GM23338 (cell line): Measurements from ENCODE around the gene TMEM11. TPM values are rescaled to one million over a fixed set of nuclear protein-coding genes. Genes with fewer than 3 reads are reported as not detected.
"Not testable (repeated sequence)": the region's sequence is repeated elsewhere in the genome, so short reads cannot be mapped to it uniquely, and the experiment has no call there.

Source experiments
- ATAC-seq: fragments of 200-7000 bp; cut with Tn5 transposase; 3 replicates; pipeline ENCODE4 v1.9.1; 2020
- DNase-seq: peaks from one replicate; pipeline ENCODE4 v3.0.0-alpha.2; 2015; ENCODE audit warnings: low spot score
- H2AFZ ChIP-seq: fragments of 200-600 bp; sonication (generic); 2 replicates; pipeline ENCODE4 v1.8.0; 2016; ENCODE audit warnings: antibody characterized with exemption, mild to moderate bottlenecking, moderate library complexity
- H3F3A ChIP-seq: fragments of 200-600 bp; sonication (generic); replicated peaks from 2 replicates; pipeline ENCODE4 v1.8.0; 2017; ENCODE audit warnings: antibody characterized with exemption, mixed run types, low read depth
- H3K27ac ChIP-seq: fragments of 200-600 bp; sonication (generic); 2 replicates; pipeline ENCODE4 v1.6.1; 2016; ENCODE audit warnings: low read depth
- H3K27me3 ChIP-seq: fragments of 200-600 bp; sonication (generic); 2 replicates; pipeline ENCODE4 v1.8.0; 2016; ENCODE audit warnings: mild to moderate bottlenecking, mixed run types, moderate library complexity; ENCODE audit not compliant: insufficient read depth
- H3K36me3 ChIP-seq: fragments of 200-600 bp; sonication (generic); 2 replicates; pipeline ENCODE4 v1.8.0; 2016; ENCODE audit warnings: mild to moderate bottlenecking; ENCODE audit not compliant: insufficient read depth
- H3K4me1 ChIP-seq: fragments of 200-600 bp; sonication (generic); 2 replicates; pipeline ENCODE4 v1.8.0; 2016; ENCODE audit warnings: mild to moderate bottlenecking, moderate library complexity; ENCODE audit not compliant: insufficient read depth
- H3K4me2 ChIP-seq: fragments of 200-600 bp; sonication (generic); 2 replicates; pipeline ENCODE4 v1.7.1; 2017; ENCODE audit warnings: mixed run types
- H3K4me3 ChIP-seq: fragments of 200-600 bp; sonication (generic); 2 replicates; pipeline ENCODE4 v1.6.1; 2016; ENCODE audit warnings: mixed run types
- H3K79me2 ChIP-seq: fragments of 200-600 bp; sonication (generic); replicated peaks from 2 replicates; pipeline ENCODE4 v1.8.0; 2017; ENCODE audit warnings: mild to moderate bottlenecking; ENCODE audit not compliant: insufficient read depth
- H3K9me2 ChIP-seq: fragments of 200-600 bp; sonication (generic); 2 replicates; pipeline ENCODE4 v1.8.0; 2017; ENCODE audit not compliant: insufficient read depth
- H4K20me1 ChIP-seq: fragments of 200-600 bp; sonication (generic); replicated peaks from 2 replicates; pipeline ENCODE4 v1.8.0; 2017; ENCODE audit warnings: mild to moderate bottlenecking; ENCODE audit not compliant: insufficient read depth
- H3K27ac Mint-ChIP-seq: 2 replicates; pipeline ENCODE4 v1.8.0; 2020; ENCODE audit warnings: inconsistent platforms, mild to moderate bottlenecking, moderate library complexity, mixed read lengths
- H3K27me3 Mint-ChIP-seq: 3 replicates; pipeline ENCODE4 v1.8.0; 2022; ENCODE audit warnings: low read depth, mild to moderate bottlenecking, moderate library complexity, mixed read lengths, inconsistent platforms; ENCODE audit not compliant: insufficient read depth, poor library complexity
- H3K36me3 Mint-ChIP-seq: 3 replicates; pipeline ENCODE4 v1.8.0; 2021; ENCODE audit warnings: low read depth, mild to moderate bottlenecking, inconsistent platforms, moderate library complexity, mixed read lengths
- H3K4me1 Mint-ChIP-seq: 3 replicates; pipeline ENCODE4 v1.8.0; 2020; ENCODE audit warnings: mild to moderate bottlenecking, inconsistent platforms, mixed read lengths
- H3K4me3 Mint-ChIP-seq: 3 replicates; pipeline ENCODE4 v1.8.0; 2021; ENCODE audit warnings: moderate library complexity, mild to moderate bottlenecking, inconsistent platforms, mixed read lengths
- H3K9me3 Mint-ChIP-seq: 3 replicates; pipeline ENCODE4 v1.8.0; 2020; ENCODE audit warnings: moderate library complexity, mild to moderate bottlenecking, inconsistent platforms, mixed read lengths
- EZH2 ChIP-seq: fragments of 200-600 bp; sonication (generic); IDR thresholded peaks from one replicate; pipeline ENCODE4 v1.8.0; 2017; ENCODE audit warnings: antibody characterized with exemption, mild to moderate bottlenecking, low read depth; ENCODE audit not compliant: unreplicated experiment
- EZH2phosphoT487 ChIP-seq: fragments of 200-600 bp; sonication (generic); IDR thresholded peaks from one replicate; pipeline ENCODE4 v1.8.1; 2018; ENCODE audit warnings: antibody characterized with exemption; ENCODE audit not compliant: unreplicated experiment
- JUNB ChIP-seq: IDR thresholded peaks from one replicate; pipeline ENCODE4 v1.6.1; 2016; ENCODE audit warnings: antibody characterized with exemption; ENCODE audit not compliant: unreplicated experiment
- NANOG ChIP-seq: IDR thresholded peaks from 2 replicates; pipeline ENCODE4 v1.6.1; 2016; ENCODE audit warnings: antibody characterized with exemption, borderline replicate concordance
- POLR2AphosphoS5 ChIP-seq: IDR thresholded peaks from 2 replicates; pipeline ENCODE4 v1.6.1; 2016; ENCODE audit warnings: antibody characterized with exemption, low read depth
- STAT1 ChIP-seq: IDR thresholded peaks from one replicate; pipeline ENCODE4 v1.6.1; 2016; ENCODE audit warnings: antibody characterized with exemption; ENCODE audit not compliant: unreplicated experiment
- ZNF331 ChIP-seq: fragments of 250-450 bp; sonication (Bioruptor Pico); IDR thresholded peaks from 2 replicates; pipeline ENCODE4 v1.5.0; 2020; ENCODE audit warnings: low read depth, mild to moderate bottlenecking, moderate library complexity
- polyA plus RNA-seq: library from polyadenylated mRNA; unstranded; fragments of >200 nt; fragmentation: Nextera tagmentation; extraction: Ambion mirVana; gene quantifications from 2 replicates; pipeline ENCODE4 v1.2.1, GENCODE V29; 2016
- total RNA-seq: library from RNA; depleted of rRNA; stranded (reverse); fragments of >200 nt; shearing (Covaris generic); gene quantifications from 2 replicates; pipeline ENCODE4 v1.2.3, GENCODE V29; 2014
- TF ChIP-seq, protein P1 (sequence below): fragments of 250-450 bp; sonication (Bioruptor Pico); IDR thresholded peaks from 2 replicates; pipeline ENCODE4 v1.5.0; 2020; ENCODE audit warnings: mild to moderate bottlenecking, moderate library complexity
- TF ChIP-seq, protein P2 (sequence below), 2 experiments: fragments of 200-600 bp in 1 of 2; sonication (generic) in 1 of 2; conservative IDR thresholded peaks; 2 replicates each; pipeline versions ENCODE4 v1.5.1 to v1.6.1; 2016 to 2017; ENCODE audit warnings: antibody characterized with exemption in 2 of 2, low read depth in 2 of 2, mild to moderate bottlenecking in 2 of 2, moderate library complexity in 1 of 2

The TMEM11 gene
- total and polyA plus RNA-seq, 2 experiments from 2014 or later = 38.5 to 90.2 TPM

DNA sequence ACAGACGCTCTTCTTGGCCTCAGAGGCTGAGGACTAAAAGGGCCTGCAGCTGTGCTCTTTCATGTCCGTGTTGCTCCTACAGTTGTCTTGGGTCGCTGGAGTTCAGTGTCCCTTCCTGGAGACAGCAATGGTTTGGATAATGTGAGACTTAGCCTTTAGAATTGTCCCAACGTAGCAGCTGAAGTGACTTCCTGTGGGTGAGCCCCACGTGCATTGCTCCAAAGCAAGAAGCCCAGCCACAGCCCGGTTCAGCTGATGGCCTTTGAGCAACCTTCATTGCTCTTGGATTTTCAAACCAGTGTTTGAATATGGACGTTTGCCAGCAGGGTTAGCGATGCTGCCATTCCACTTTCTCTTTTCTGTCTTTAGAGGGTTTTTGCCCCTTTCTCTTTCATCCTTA is 19.7 kb downstream of the TMEM11 start (continued):
- TF ChIP-seq, protein P1, sequence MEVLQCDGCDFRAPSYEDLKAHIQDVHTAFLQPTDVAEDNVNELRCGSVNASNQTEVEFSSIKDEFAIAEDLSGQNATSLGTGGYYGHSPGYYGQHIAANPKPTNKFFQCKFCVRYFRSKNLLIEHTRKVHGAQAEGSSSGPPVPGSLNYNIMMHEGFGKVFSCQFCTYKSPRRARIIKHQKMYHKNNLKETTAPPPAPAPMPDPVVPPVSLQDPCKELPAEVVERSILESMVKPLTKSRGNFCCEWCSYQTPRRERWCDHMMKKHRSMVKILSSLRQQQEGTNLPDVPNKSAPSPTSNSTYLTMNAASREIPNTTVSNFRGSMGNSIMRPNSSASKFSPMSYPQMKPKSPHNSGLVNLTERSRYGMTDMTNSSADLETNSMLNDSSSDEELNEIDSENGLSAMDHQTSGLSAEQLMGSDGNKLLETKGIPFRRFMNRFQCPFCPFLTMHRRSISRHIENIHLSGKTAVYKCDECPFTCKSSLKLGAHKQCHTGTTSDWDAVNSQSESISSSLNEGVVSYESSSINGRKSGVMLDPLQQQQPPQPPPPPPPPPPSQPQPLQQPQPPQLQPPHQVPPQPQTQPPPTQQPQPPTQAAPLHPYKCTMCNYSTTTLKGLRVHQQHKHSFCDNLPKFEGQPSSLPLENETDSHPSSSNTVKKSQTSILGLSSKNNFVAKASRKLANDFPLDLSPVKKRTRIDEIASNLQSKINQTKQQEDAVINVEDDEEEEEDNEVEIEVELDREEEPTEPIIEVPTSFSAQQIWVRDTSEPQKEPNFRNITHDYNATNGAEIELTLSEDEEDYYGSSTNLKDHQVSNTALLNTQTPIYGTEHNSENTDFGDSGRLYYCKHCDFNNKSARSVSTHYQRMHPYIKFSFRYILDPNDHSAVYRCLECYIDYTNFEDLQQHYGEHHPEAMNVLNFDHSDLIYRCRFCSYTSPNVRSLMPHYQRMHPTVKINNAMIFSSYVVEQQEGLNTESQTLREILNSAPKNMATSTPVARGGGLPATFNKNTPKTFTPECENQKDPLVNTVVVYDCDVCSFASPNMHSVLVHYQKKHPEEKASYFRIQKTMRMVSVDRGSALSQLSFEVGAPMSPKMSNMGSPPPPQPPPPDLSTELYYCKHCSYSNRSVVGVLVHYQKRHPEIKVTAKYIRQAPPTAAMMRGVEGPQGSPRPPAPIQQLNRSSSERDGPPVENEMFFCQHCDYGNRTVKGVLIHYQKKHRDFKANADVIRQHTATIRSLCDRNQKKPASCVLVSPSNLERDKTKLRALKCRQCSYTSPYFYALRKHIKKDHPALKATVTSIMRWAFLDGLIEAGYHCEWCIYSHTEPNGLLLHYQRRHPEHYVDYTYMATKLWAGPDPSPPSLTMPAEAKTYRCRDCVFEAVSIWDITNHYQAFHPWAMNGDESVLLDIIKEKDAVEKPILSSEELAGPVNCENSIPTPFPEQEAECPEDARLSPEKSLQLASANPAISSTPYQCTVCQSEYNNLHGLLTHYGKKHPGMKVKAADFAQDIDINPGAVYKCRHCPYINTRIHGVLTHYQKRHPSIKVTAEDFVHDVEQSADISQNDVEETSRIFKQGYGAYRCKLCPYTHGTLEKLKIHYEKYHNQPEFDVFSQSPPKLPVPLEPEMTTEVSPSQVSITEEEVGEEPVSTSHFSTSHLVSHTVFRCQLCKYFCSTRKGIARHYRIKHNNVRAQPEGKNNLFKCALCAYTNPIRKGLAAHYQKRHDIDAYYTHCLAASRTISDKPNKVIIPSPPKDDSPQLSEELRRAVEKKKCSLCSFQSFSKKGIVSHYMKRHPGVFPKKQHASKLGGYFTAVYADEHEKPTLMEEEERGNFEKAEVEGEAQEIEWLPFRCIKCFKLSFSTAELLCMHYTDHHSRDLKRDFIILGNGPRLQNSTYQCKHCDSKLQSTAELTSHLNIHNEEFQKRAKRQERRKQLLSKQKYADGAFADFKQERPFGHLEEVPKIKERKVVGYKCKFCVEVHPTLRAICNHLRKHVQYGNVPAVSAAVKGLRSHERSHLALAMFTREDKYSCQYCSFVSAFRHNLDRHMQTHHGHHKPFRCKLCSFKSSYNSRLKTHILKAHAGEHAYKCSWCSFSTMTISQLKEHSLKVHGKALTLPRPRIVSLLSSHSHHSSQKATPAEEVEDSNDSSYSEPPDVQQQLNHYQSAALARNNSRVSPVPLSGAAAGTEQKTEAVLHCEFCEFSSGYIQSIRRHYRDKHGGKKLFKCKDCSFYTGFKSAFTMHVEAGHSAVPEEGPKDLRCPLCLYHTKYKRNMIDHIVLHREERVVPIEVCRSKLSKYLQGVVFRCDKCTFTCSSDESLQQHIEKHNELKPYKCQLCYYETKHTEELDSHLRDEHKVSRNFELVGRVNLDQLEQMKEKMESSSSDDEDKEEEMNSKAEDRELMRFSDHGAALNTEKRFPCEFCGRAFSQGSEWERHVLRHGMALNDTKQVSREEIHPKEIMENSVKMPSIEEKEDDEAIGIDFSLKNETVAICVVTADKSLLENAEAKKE = no peak
- TF ChIP-seq JUNB (no peak), ZNF331 (CRISPR knock-in tag) (no peak), STAT1 (no peak), POLR2AphosphoS5 (no peak), EZH2 (no peak)
- TF ChIP-seq, protein P2, sequence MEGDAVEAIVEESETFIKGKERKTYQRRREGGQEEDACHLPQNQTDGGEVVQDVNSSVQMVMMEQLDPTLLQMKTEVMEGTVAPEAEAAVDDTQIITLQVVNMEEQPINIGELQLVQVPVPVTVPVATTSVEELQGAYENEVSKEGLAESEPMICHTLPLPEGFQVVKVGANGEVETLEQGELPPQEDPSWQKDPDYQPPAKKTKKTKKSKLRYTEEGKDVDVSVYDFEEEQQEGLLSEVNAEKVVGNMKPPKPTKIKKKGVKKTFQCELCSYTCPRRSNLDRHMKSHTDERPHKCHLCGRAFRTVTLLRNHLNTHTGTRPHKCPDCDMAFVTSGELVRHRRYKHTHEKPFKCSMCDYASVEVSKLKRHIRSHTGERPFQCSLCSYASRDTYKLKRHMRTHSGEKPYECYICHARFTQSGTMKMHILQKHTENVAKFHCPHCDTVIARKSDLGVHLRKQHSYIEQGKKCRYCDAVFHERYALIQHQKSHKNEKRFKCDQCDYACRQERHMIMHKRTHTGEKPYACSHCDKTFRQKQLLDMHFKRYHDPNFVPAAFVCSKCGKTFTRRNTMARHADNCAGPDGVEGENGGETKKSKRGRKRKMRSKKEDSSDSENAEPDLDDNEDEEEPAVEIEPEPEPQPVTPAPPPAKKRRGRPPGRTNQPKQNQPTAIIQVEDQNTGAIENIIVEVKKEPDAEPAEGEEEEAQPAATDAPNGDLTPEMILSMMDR (conservative IDR thresholded peaks at IDR 0.05; ENCODE audit: low read depth in 2 of 2) = no peak

DNA sequence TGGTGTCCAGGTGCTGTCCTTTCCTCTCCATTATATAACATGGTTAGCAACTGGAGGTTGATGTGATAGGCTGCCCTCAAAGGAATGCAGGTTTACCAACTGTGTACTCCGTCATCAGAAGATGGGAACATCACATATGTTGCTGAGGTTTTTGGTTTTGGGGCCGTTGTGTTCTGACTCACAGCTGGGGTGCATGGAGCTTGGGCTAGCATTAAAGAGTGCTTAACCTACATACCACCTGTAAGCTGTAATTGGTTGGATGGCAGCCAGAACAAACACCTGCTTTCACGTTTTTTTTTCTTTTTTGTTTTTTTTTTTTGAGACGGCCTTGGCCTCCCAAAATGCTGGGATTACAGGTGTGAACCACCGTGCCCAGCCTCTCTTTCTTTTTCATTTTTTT is 20.9 kb downstream of the TMEM11 start:
- H3K27me3 ChIP-seq = no peaks in the 10 kb centered on the region
- Mint-ChIP-seq H3K9me3 (no peaks in the 10 kb centered on the region), H3K27me3 (peaks cover 9% of the 10 kb centered on the region), H3K27ac (0 out of 2 replicates have a peak overlapping the region, but pooled peaks have one; percentile 12), H3K4me1 (peaks cover 18% of the 10 kb centered on the region), H3K36me3 (peaks cover 50% of the 10 kb centered on the region), H3K4me3 (no peak overlapping the region)
- H3K4me1 ChIP-seq = peaks cover 12% of the 10 kb centered on the region
- no peak overlapping the region for H3K4me3 ChIP-seq
- ATAC-seq (no peak), DNase-seq (no peak)
- H3K27ac ChIP-seq = no peak overlapping the region; the same call in 1 of the 2 replicates
- H4K20me1 ChIP-seq = peaks cover 9% of the 10 kb centered on the region; the same call in 1 of the 2 replicates
- H3K9me2 ChIP-seq = no peaks in the 10 kb centered on the region
- H3K79me2 ChIP-seq = peaks cover 14% of the 10 kb centered on the region
- no peak overlapping the region for H2AFZ ChIP-seq
- H3F3A ChIP-seq = 0 out of 2 replicates have a peak, but pooled peaks cover 5% of the 10 kb centered on the region
- no peak for TF ChIP-seq JUNB
- TF ChIP-seq EZH2phosphoT487 = no peak
- TF ChIP-seq NANOG = no peak
- no peak for TF ChIP-seq STAT1
- H3K4me2 ChIP-seq = peak overlapping the region; percentile 32; the same call in 1 of the 2 replicates
- H3K36me3 ChIP-seq = peaks cover 10% of the 10 kb centered on the region

DNA sequence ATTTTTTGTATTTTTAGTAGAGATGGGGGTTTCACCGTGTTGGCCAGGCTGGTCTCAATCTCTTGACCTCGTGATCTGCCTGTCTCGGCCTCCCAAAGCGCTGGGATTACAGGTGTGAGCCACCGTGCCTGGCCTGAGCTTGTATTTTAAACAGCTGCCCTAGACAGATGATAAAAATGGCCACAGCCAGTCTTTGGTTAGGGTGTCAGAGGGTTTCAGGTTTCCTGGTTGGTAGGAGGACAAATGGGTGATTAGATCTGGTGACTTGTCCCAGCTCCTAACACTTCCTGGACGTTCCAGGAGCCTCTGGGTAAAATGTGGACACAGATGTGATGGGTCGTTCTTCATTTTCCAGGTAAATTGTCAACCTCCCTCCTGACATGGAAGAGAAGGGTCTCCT is 21.5 kb downstream of the TMEM11 start:
- not testable (repeated sequence) for DNase-seq, H3K4me3 Mint-ChIP-seq, H3K79me2 ChIP-seq, H4K20me1 ChIP-seq, H3K4me3 ChIP-seq, H3K27ac ChIP-seq, H2AFZ ChIP-seq, H3F3A ChIP-seq, H3K27me3 ChIP-seq, H3K27me3 Mint-ChIP-seq, H3K36me3 ChIP-seq, H3K9me2 ChIP-seq, ATAC-seq, H3K9me3 Mint-ChIP-seq
- Mint-ChIP-seq H3K27ac (0 out of 2 replicates have a peak overlapping the region, but pooled peaks have one; percentile 12), H3K4me1 (peaks cover 18% of the 10 kb centered on the region), H3K36me3 (peaks cover 44% of the 10 kb centered on the region)
- H3K4me2 ChIP-seq = peak overlapping the region; percentile 32; the same call in 1 of the 2 replicates
- peaks cover 12% of the 10 kb centered on the region for H3K4me1 ChIP-seq
